IPS DF 6.9 (cell line): Measurements from ENCODE around the gene PCDHB2.
"Not testable (repeated sequence)": the region's sequence is repeated elsewhere in the genome, so short reads cannot be mapped to it uniquely, and the experiment has no call there.

Experiments
- DNase-seq: peaks from one replicate; pipeline ENCODE4 v3.0.0-alpha.2; 2013; ENCODE audit warnings: low read depth, low spot score
- H3K27ac ChIP-seq: one replicate; pipeline ENCODE4 v1.5.1; 2013; ENCODE audit warnings: low read length, control low read depth
- H3K27me3 ChIP-seq: 2 replicates; pipeline ENCODE4 v1.6.1; 2013; ENCODE audit warnings: mild to moderate bottlenecking, low read length; ENCODE audit not compliant: control insufficient read depth, insufficient read depth
- H3K36me3 ChIP-seq: 2 replicates; pipeline ENCODE4 v1.6.1; 2013; ENCODE audit warnings: low read length; ENCODE audit not compliant: control insufficient read depth, insufficient read depth
- H3K4me1 ChIP-seq: 2 replicates; pipeline ENCODE4 v1.6.1; 2013; ENCODE audit warnings: low read length; ENCODE audit not compliant: control insufficient read depth, insufficient read depth
- H3K4me3 ChIP-seq: 2 replicates; pipeline ENCODE4 v1.5.1; 2013; ENCODE audit warnings: mild to moderate bottlenecking, low read length
- H3K9me3 ChIP-seq: 2 replicates; pipeline ENCODE4 v1.6.1; 2013; ENCODE audit warnings: low read length, inconsistent platforms; ENCODE audit not compliant: control insufficient read depth, insufficient read depth
- WGBS: extraction: QIAGEN DNeasy Blood & Tissue Kit; methylation state at CpG from one replicate; pipeline ENCODE4 v1.1.7; 2013; ENCODE audit warnings: mixed read lengths, missing lambda C conversion rate; ENCODE audit not compliant: insufficient read length, insufficient coverage; 5-methylcytosine and 5-hydroxymethylcytosine counted together

The PCDHB2 gene

GRCh38 chr5:141135718-141136266 is 41.4 kb downstream of the PCDHB2 start:
- Histone ChIP-seq H3K9me3 (no peaks in the 10 kb centered on the region), H3K4me3 (no peak overlapping the region), H3K27me3 (no peaks in the 10 kb centered on the region), H3K4me1 (no peaks in the 10 kb centered on the region), H3K27ac (no peak overlapping the region), H3K36me3 (no peaks in the 10 kb centered on the region)
- no peak for DNase-seq
- no CpG with 5 or more reads among the region's 19 CpGs for WGBS

- H3K27ac ChIP-seq, DNase-seq, H3K9me3 ChIP-seq, H3K27me3 ChIP-seq, H3K4me3 ChIP-seq, H3K4me1 ChIP-seq, H3K36me3 ChIP-seq: not testable (repeated sequence)
- WGBS: no CpG with 5 or more reads among the region's 34 CpGs
Observed at GRCh38 chr5:141137346-141137745, 42.9 kb downstream of the PCDHB2 start.
